ENCODE results near the gene SESTD1. TPM values are rescaled to one million over a fixed set of nuclear protein-coding genes. Genes with fewer than 3 reads are reported as not detected.
"Not testable (repeated sequence)": the region's sequence is repeated elsewhere in the genome, so short reads cannot be mapped to it uniquely, and the experiment has no call there.

The SESTD1 gene
- total and polyA plus RNA-seq, 2 of the 13 experiments (the other 11 are each of a cell fraction or from before 2014, with no cell fraction given): 74.4 to 101 TPM

- H3K36me3 ChIP-seq (replicated peaks in 1 of 2; ENCODE audit: control insufficient read depth in 1 of 2, insufficient read depth in 2 of 2, low read length in 2 of 2): peaks cover 1 to 3% of the 10 kb centered on the region in 2 experiments; a peak in 2 of 5 replicates
- BruUV-seq (replicated peaks): no TSS peak
- FAIRE-seq (no peak), DNase-seq (ENCODE audit: low spot score) (no peak), ATAC-seq (no peak)
- peaks cover 76% of the 10 kb centered on the region for H3K4me1 ChIP-seq (ENCODE audit: insufficient read depth, low read length)
- TF ChIP-seq ZBTB26 (CRISPR knock-in tag; IDR thresholded peaks at IDR 0.05; ENCODE audit: borderline replicate concordance) (no peak), ZFP90 (CRISPR knock-in tag; IDR thresholded peaks at IDR 0.05; ENCODE audit: borderline replicate concordance) (no peak), POLR2AphosphoS5 (IDR thresholded peaks at IDR 0.05; ENCODE audit: low read depth, low read length) (no peak), GZF1 (CRISPR knock-in tag; IDR thresholded peaks at IDR 0.05) (no peak)
- no peak overlapping the region for H3K27ac ChIP-seq (ENCODE audit: extremely low read length, insufficient read depth, low read length)
- intact Hi-C loops (cut with micrococcal nuclease; ENCODE audit: unreplicated experiment) (no loop called here), in situ Hi-C loops (cut with HindIII; ENCODE audit: extremely low pct_ligation_motif_present, low pct_unique_long_range_greater_than_20kb) (no loop called here)
- H3K4me2 ChIP-seq (ENCODE audit: low read depth, low read length): no peak overlapping the region
- H3K4me3 ChIP-seq (replicated peaks in 1 of 3; ENCODE audit: insufficient read depth in 1 of 3, low read depth in 2 of 3, low read length in 3 of 3): no peak overlapping the region
- no peak overlapping the region for H3K9ac ChIP-seq (ENCODE audit: insufficient read depth, low read depth, low read length)
- peaks cover 100% of the 10 kb centered on the region for H3K79me2 ChIP-seq (ENCODE audit: insufficient read depth, low read length)
- POLR2A ChIA-PET: no interaction called here
- no peak overlapping the region for H2AFZ ChIP-seq (ENCODE audit: low read length)
- 95% methylated on average over 2 of the region's 2 CpGs for WGBS (ENCODE audit: low lambda C conversion rate)
- no peaks in the 10 kb centered on the region for H3K27me3 ChIP-seq (ENCODE audit: control insufficient read depth in 1 of 2, insufficient read depth in 2 of 2, low read length in 2 of 2)
- CTCF ChIA-PET (ENCODE audit: low intra/inter-chr PET ratio, low total read pairs): no interaction called here
- peaks cover 58% of the 10 kb centered on the region for H4K20me1 ChIP-seq (ENCODE audit: insufficient read depth, low read length)
- H3K9me3 ChIP-seq (ENCODE audit: low read length): no peaks in the 10 kb centered on the region
Observed at GRCh38 chr2:179247318-179248023, 17.2 kb downstream of the SESTD1 start.

GRCh38 chr2:179245843-179246242 is 18.8 kb downstream of the SESTD1 start:
- Histone ChIP-seq H3K79me2 (ENCODE audit: insufficient read depth, low read length) (peaks cover 100% of the 10 kb centered on the region), H3K4me1 (ENCODE audit: insufficient read depth, low read length) (peaks cover 78% of the 10 kb centered on the region), H4K20me1 (ENCODE audit: insufficient read depth, low read length) (peaks cover 42% of the 10 kb centered on the region)
- POLR2A ChIA-PET; BruUV-seq (replicated peaks); in situ Hi-C loops (cut with HindIII; ENCODE audit: extremely low pct_ligation_motif_present, low pct_unique_long_range_greater_than_20kb); H3K9ac ChIP-seq (ENCODE audit: insufficient read depth, low read depth, low read length); ATAC-seq; H3K4me3 ChIP-seq (replicated peaks in 1 of 3; ENCODE audit: insufficient read depth in 1 of 3, low read depth in 2 of 3, low read length in 3 of 3); H3K4me2 ChIP-seq (ENCODE audit: low read depth, low read length); H3K36me3 ChIP-seq (replicated peaks in 1 of 2; ENCODE audit: control insufficient read depth in 1 of 2, insufficient read depth in 2 of 2, low read length in 2 of 2); CTCF ChIA-PET (ENCODE audit: low intra/inter-chr PET ratio, low total read pairs); FAIRE-seq; H3K27ac ChIP-seq (ENCODE audit: extremely low read length, insufficient read depth, low read length); H2AFZ ChIP-seq (ENCODE audit: low read length); H3K9me3 ChIP-seq (ENCODE audit: low read length); H3K27me3 ChIP-seq (ENCODE audit: control insufficient read depth in 1 of 2, insufficient read depth in 2 of 2, low read length in 2 of 2); DNase-seq (ENCODE audit: low spot score); intact Hi-C loops (cut with micrococcal nuclease; ENCODE audit: unreplicated experiment); TF ChIP-seq HNF1A (CRISPR knock-in tag; IDR thresholded peaks at IDR 0.05; ENCODE audit: borderline replicate concordance): not testable (repeated sequence)
- 99% methylated on average over 10 of the region's 10 CpGs for WGBS (ENCODE audit: low lambda C conversion rate)
- TF ChIP-seq ZMYM4 (CRISPR knock-in tag; IDR thresholded peaks at IDR 0.05) (peak; percentile 61; the same call in 1 of the 2 replicates), ZMYM2 (CRISPR knock-in tag; IDR thresholded peaks at IDR 0.05) (peak; percentile 60; the same call in 1 of the 2 replicates), KAT7 (CRISPR knock-in tag; IDR thresholded peaks at IDR 0.05; ENCODE audit: borderline replicate concordance) (0 out of 2 replicates have a peak, but pooled peaks have one; percentile 42), HNF1A (IDR thresholded peaks at IDR 0.05; ENCODE audit: low read depth) (0 out of 2 replicates have a peak, but pooled peaks have one; percentile 13), ZBTB33 (CRISPR knock-in tag; IDR thresholded peaks at IDR 0.05) (peak; percentile 94)

Data from HepG2 (cell line).